GM15510 (cell line): Measurements from ENCODE around the gene EFNA2.

Source experiments
- POLR2A ChIP-seq: IDR thresholded peaks from 3 replicates; pipeline ENCODE4 v1.6.1; 2011; ENCODE audit warnings: borderline replicate concordance; ENCODE audit not compliant: insufficient read length; ENCODE audit errors: extremely low read depth

The EFNA2 gene

GRCh38 chr19:1315470-1316166 is 29.9 kb downstream of the EFNA2 start:
- TF ChIP-seq POLR2A, result no peak

GRCh38 chr19:1316466-1316865 is 30.8 kb downstream of the EFNA2 start:
- TF ChIP-seq POLR2A, result no peak

GRCh38 chr19:1317274-1318003 is 31.8 kb downstream of the EFNA2 start:
- no peak for TF ChIP-seq POLR2A

GRCh38 chr19:1318678-1319471 is 33.2 kb downstream of the EFNA2 start:
- no peak for TF ChIP-seq POLR2A

GRCh38 chr19:1321539-1321938 is 35.9 kb downstream of the EFNA2 start:
- no peak for TF ChIP-seq POLR2A

- TF ChIP-seq POLR2A, result no peak
Measured at GRCh38 chr19:1322198-1322981, 36.7 kb downstream of the EFNA2 start.

- no peak for TF ChIP-seq POLR2A
Measured at GRCh38 chr19:1324249-1324805, 38.7 kb downstream of the EFNA2 start.

- no peak for TF ChIP-seq POLR2A
Measured at GRCh38 chr19:1324806-1325567, 39.3 kb downstream of the EFNA2 start.

GRCh38 chr19:1325568-1326294 is 40.1 kb downstream of the EFNA2 start:
- no peak for TF ChIP-seq POLR2A

- TF ChIP-seq POLR2A, result no peak
Measured at GRCh38 chr19:1327125-1327524, 41.5 kb downstream of the EFNA2 start.

- no peak for TF ChIP-seq POLR2A
Measured at GRCh38 chr19:1336079-1336684, 50.5 kb downstream of the EFNA2 start.

GRCh38 chr19:1340681-1341469 is 55.2 kb downstream of the EFNA2 start:
- TF ChIP-seq POLR2A, result no peak
